Coronary artery (tissue), 2 donors: ENCODE results near the gene ARHGEF3.

Source experiments
- DNase-seq: peaks from one replicate; pipeline ENCODE4 v3.0.0-alpha.2; 2017; ENCODE audit warnings: low spot score
- H3K27ac ChIP-seq, 2 donors: fragments of 200-600 bp; sonication (generic); one replicate each; pipeline ENCODE4 v1.5.1; 2016 to 2019
- H3K4me3 ChIP-seq: fragments of 200-600 bp; sonication (generic); 2 replicates; pipeline ENCODE4 v1.5.1; 2016; ENCODE audit warnings: mild to moderate bottlenecking, moderate library complexity
- TF ChIP-seq, protein P1 (sequence below): fragments of 200-600 bp; sonication (generic); IDR thresholded peaks from one replicate; pipeline ENCODE4 v1.5.1; 2019; ENCODE audit warnings: antibody characterized with exemption

The ARHGEF3 gene

DNA sequence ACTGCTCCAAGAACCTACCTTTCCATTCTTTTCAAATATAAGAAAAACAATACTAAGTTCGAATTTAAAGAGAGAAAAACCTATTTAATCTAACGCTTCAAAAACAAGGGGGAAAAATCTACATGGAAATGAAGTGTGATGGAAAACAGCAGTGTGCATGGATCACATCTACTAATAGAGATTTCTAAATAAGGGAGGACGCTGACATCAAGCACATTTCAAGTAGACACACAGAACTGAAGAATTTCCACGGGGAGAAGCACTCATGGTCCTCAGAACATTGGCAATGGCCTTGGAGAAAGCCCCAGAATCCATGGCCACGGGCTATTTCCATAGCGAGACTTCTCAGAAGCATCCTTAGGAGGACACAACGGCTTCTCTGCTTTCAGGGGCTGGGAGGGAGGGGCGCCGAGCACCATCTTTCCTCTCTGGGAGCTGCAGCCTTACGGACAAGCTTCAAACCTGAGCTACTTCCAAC, 119.7 kb downstream of the ARHGEF3 start:
- Histone ChIP-seq H3K27ac (peak overlapping the region; percentile 100), H3K4me3 (peak overlapping the region; percentile 97)
- TF ChIP-seq, protein P1, sequence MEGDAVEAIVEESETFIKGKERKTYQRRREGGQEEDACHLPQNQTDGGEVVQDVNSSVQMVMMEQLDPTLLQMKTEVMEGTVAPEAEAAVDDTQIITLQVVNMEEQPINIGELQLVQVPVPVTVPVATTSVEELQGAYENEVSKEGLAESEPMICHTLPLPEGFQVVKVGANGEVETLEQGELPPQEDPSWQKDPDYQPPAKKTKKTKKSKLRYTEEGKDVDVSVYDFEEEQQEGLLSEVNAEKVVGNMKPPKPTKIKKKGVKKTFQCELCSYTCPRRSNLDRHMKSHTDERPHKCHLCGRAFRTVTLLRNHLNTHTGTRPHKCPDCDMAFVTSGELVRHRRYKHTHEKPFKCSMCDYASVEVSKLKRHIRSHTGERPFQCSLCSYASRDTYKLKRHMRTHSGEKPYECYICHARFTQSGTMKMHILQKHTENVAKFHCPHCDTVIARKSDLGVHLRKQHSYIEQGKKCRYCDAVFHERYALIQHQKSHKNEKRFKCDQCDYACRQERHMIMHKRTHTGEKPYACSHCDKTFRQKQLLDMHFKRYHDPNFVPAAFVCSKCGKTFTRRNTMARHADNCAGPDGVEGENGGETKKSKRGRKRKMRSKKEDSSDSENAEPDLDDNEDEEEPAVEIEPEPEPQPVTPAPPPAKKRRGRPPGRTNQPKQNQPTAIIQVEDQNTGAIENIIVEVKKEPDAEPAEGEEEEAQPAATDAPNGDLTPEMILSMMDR: no peak
- DNase-seq: peak; percentile 81

DNA sequence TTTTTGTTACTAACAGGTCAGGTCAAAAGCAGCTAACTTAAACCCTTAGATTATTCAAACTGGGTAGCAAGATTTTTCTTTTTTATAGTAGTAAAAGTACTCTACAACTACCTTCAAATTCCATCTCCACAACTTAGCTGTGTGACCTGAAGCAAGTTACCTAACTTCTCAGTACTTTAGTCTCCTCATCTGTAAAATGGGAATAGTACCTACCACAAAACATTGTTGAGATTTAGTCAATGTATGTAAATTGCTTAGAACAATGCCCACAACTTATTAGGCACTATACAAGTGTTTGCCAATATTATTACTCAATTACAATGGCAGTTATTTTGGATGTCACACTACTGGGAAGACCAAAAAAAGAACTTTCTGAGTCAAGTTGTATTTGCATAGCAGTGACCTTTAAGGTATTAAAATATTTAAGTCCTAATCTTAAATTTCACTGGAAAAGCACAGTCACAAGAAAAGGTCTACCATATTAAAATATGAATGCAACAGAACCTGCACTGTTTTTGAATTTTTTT, 121.6 kb downstream of the ARHGEF3 start:
- H3K4me3 ChIP-seq: no peak overlapping the region
- TF ChIP-seq, protein P1: no peak

More for the DNA sequence above, 121.6 kb downstream of the ARHGEF3 start:
- H3K27ac ChIP-seq: no peak overlapping the region
- DNase-seq: no peak
